ENCODE results near the gene GULP1.
"Not testable (repeated sequence)": the region's sequence is repeated elsewhere in the genome, so short reads cannot be mapped to it uniquely, and the experiment has no call there.

Gene GULP1

GRCh38 chr2:188492751-188493150 lies 201.1 kb downstream of the GULP1 start:
- DNase-seq: no peak

- no peak for DNase-seq
Observed at GRCh38 chr2:188494906-188495305, 203.2 kb downstream of the GULP1 start.

GRCh38 chr2:188495969-188496431 lies 204.3 kb downstream of the GULP1 start:
- no peak for DNase-seq

- DNase-seq: no peak
Observed at GRCh38 chr2:188497726-188498125, 206.1 kb downstream of the GULP1 start.

GRCh38 chr2:188503975-188504374 lies 212.3 kb downstream of the GULP1 start:
- no peak for DNase-seq

- no peak for DNase-seq
Observed at GRCh38 chr2:188506843-188507242, 215.2 kb downstream of the GULP1 start.

- DNase-seq: no peak
Observed at GRCh38 chr2:188511346-188511745, 219.7 kb downstream of the GULP1 start.

- no peak for DNase-seq
Observed at GRCh38 chr2:188512456-188512855, 220.8 kb downstream of the GULP1 start.

GRCh38 chr2:188515918-188516317 lies 224.2 kb downstream of the GULP1 start:
- DNase-seq: no peak

GRCh38 chr2:188517549-188518215 lies 226.0 kb downstream of the GULP1 start:
- no peak for DNase-seq

- DNase-seq: no peak
Observed at GRCh38 chr2:188518381-188518780, 226.7 kb downstream of the GULP1 start.

GRCh38 chr2:188519136-188519535 lies 227.5 kb downstream of the GULP1 start:
- DNase-seq: no peak

- no peak for DNase-seq
Observed at GRCh38 chr2:188522517-188522916, 230.8 kb downstream of the GULP1 start.

GRCh38 chr2:188523919-188524318 lies 232.2 kb downstream of the GULP1 start:
- DNase-seq: no peak

- no peak for DNase-seq
Observed at GRCh38 chr2:188524519-188525113, 232.9 kb downstream of the GULP1 start.

GRCh38 chr2:188526701-188527100 lies 235.0 kb downstream of the GULP1 start:
- DNase-seq: no peak

- no peak for DNase-seq
Observed at GRCh38 chr2:188527141-188527540, 235.5 kb downstream of the GULP1 start.

GRCh38 chr2:188527581-188527993 lies 235.9 kb downstream of the GULP1 start:
- DNase-seq: no peak

- no peak for DNase-seq
Observed at GRCh38 chr2:188529710-188530109, 238.0 kb downstream of the GULP1 start.

GRCh38 chr2:188534875-188535274 lies 243.2 kb downstream of the GULP1 start:
- DNase-seq: no peak

GRCh38 chr2:188551671-188552070 lies 260.0 kb downstream of the GULP1 start:
- DNase-seq: no peak

- no peak for DNase-seq
Observed at GRCh38 chr2:188557081-188557480, 265.4 kb downstream of the GULP1 start.

- not testable (repeated sequence) for DNase-seq
Observed at GRCh38 chr2:188559455-188559854, 267.8 kb downstream of the GULP1 start.

GRCh38 chr2:188561473-188561979 lies 269.9 kb downstream of the GULP1 start:
- no peak for DNase-seq

All from activated gamma-delta T cell (primary cell).